ENCODE measurements around the gene SLC35E1.
"Not testable (repeated sequence)": the region's sequence is repeated elsewhere in the genome, so short reads cannot be mapped to it uniquely, and the experiment has no call there.

GRCh38 chr19:16543734-16544133 is 28.5 kb downstream of the SLC35E1 start:
- TF ChIP-seq CTCF, POLR2A (IDR thresholded peaks at IDR 0.05): not testable (repeated sequence)
